ENCODE measurements around the gene ADPRH.
"Not testable (repeated sequence)": the region's sequence is repeated elsewhere in the genome, so short reads cannot be mapped to it uniquely, and the experiment has no call there.

ADPRH gene

GRCh38 chr3:119560160-119560559 lies 19.1 kb upstream of the ADPRH start:
- DNase-seq, result no peak

GRCh38 chr3:119562307-119562961 lies 16.9 kb upstream of the ADPRH start:
- peak; percentile 21 for DNase-seq

GRCh38 chr3:119563334-119563733 lies 16.0 kb upstream of the ADPRH start:
- not testable (repeated sequence) for DNase-seq

- DNase-seq, result no peak
Observed at GRCh38 chr3:119569156-119569555, 10.1 kb upstream of the ADPRH start.

- DNase-seq, result no peak
Observed at GRCh38 chr3:119570229-119570628, 9.1 kb upstream of the ADPRH start.

GRCh38 chr3:119571230-119571629 lies 8.1 kb upstream of the ADPRH start:
- DNase-seq, result no peak

- no peak for DNase-seq
Observed at GRCh38 chr3:119571688-119572087, 7.6 kb upstream of the ADPRH start.

- DNase-seq, result no peak
Observed at GRCh38 chr3:119575507-119575906, 3.8 kb upstream of the ADPRH start.

- no peak for DNase-seq
Observed at GRCh38 chr3:119580067-119580760, 922 bp downstream of the ADPRH start.

DNA sequence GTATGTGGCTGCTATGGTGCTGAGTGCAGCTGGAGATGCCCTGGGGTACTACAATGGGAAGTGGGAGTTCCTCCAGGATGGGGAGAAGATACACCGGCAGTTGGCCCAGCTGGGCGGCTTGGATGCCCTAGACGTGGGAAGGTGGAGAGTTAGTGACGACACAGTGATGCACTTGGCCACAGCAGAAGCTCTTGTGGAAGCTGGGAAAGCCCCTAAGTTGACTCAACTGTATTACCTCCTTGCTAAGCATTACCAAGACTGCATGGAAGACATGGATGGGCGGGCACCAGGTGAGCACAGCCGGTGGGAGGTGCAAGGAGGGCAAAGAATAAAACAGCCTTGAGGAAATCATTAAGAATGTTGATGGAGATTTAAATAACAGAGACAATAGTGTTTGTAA lies 2.9 kb downstream of the ADPRH start:
- peak; percentile 42 for DNase-seq

GRCh38 chr3:119585208-119585607 lies 5.9 kb downstream of the ADPRH start:
- DNase-seq, result no peak

- no peak for DNase-seq
Observed at GRCh38 chr3:119585856-119586570, 6.7 kb downstream of the ADPRH start.

- DNase-seq, result no peak
Observed at GRCh38 chr3:119586733-119587172, 7.5 kb downstream of the ADPRH start.

DNA sequence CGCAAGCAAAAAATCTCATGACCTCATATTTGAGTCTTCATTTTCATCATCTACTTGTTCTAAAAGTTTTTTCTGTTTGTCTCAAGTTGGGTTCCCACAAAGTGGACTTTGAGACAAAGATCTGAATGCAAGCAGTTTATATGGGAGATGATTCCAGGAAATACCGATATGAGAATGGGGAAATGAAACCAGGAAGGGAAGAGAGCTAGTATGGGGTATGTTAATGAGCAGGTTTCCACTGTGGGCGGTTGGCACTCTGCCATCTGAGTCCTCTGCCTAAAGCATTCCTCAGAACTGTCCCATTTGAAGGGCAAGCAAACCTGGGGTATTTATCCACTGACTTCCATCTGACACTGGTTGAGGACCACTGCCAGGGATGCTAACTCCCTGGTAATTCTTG lies 8.8 kb downstream of the ADPRH start:
- no peak for DNase-seq

DNA sequence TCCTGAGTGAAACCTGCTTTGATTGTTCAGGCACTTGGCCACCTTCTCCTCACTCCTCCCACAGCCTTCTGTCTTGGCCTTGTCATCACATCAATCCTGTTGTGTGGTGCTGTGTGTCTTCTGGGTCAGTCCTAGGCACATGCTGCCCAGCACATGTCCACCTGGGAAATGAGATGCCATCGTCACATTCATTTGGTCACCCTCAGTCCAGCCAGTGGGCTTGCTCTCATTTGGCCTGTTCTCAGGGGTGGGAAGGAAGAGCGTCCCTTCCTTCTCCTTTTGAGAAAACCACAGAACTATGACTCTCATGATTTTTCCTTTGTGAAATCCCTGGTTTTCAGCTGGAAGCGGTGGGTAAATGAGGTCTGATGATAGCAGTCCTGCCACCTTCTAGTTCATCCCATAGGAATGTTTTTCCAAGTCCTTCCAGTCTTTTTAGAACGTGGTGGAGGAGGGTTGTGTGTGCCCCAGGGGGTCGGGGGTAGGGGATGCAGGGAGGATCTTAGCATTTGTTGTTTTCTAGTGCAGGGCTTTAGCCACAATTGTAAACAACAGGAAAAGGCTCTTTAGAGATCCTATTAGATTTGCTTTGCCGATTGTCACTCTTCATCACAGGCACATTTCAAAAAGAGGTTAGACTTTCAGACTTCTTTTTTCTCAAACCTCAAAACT lies 9.9 kb downstream of the ADPRH start:
- DNase-seq, result no peak

DNA sequence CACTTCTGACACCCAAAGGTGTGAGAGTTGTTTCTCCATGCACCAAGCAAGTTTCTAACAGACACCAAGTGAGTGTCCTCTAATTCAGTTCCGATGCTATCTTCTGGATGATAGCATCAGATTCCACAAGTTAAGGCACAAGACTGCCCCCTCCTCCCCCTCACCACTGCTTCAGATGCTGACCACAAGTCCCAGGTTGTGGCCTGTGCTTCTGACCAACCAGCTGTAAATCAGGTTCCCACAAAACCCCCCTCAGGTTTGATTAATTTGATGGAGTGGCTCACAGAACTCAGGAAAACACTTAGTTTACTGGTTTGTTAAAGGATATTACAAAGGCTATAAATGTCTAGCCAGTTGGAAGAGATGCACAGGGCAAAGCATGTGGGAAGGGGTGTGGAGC lies 11.4 kb downstream of the ADPRH start:
- DNase-seq, result no peak

DNA sequence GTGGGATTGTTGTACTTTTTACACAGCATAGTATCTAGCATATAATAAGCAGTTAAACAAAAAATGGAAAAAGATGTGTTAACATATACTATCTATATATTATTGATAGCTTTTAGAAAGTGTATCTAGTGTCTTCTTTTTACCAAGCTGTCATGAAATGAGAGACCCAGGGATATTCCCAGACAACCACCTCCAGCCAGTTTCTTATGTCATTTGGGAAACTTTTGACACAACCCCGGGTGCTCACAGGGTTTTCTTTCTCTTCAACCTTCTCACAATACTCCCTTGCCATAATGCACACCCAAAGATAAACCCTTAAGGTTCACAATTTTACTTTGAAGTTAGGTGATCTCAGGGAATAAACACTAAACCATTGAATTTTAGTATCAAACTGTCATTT lies 13.6 kb downstream of the ADPRH start:
- DNase-seq, result no peak

- DNase-seq, result no peak
Observed at GRCh38 chr3:119594066-119594465, 14.8 kb downstream of the ADPRH start.

DNA sequence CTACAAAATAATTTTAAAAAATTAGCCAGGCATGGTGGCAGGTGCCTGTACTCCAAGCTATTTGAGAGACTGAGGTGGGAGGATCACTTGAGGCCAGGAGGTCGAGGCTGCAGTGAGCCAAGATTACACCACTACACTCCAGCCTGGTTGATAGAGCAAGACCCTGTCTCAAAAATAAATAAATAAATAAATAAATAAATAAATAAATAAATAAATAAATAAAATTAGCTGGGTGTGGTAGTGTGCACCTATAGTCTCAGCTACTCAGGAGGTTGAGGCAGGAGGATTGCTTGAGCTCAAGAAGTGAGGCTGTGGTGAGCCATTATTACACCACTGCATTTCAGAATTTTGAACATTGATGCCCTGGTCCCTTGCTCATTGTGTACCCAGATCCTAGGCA lies 15.6 kb downstream of the ADPRH start:
- not testable (repeated sequence) for DNase-seq

DNA sequence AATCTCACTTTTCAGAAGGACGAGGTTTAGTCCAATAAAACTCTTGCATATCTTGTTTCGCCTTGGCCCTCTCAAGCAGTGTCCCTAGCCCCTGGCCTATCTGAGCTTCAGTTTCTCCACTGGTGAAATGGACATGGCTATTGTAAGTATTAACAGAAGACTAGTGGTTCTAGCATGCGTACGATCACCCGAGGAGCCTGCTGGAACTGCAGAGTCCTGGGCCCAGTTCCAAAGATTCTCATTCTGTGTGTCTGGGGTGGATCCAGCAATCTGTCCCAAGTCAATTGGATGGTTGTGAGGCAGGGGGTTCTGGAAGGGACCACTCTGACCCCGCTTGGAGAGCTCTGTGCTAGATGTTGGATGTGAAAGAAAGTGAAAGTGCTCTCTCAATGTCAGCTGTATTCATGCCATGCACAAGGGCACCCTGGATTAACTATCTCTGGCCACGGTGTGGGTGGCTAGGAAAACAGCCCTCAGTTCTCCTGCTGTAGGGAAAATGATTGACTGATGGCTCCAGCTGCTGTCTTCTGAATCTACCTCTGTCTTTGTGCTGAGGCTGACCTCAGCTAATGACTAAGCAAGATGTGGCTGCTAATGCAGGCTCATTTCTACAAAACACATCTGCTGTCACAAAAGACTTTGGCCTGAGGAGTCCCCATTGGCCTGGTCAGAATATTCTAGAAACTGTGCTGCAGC lies 16.5 kb downstream of the ADPRH start:
- DNase-seq, result no peak

DNA sequence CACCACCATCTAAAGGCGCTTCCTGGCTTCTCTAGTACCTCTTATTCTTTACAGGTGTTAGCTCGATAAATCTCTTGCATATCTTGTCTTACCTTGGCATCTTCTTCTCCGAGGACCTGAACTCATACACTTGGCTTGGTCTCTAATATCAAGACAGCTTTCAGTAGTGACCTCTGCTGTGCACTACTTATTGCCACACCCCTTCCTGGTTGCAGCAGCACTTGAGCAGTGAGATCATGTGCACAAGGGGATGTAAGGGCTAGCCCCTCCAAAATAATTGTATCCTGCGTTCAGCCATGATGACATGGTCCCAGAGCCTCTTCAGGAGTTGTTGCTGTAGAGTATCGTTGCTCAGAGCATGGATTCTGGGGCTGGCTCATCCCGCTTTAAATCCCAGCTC lies 17.1 kb downstream of the ADPRH start:
- no peak for DNase-seq

DNA sequence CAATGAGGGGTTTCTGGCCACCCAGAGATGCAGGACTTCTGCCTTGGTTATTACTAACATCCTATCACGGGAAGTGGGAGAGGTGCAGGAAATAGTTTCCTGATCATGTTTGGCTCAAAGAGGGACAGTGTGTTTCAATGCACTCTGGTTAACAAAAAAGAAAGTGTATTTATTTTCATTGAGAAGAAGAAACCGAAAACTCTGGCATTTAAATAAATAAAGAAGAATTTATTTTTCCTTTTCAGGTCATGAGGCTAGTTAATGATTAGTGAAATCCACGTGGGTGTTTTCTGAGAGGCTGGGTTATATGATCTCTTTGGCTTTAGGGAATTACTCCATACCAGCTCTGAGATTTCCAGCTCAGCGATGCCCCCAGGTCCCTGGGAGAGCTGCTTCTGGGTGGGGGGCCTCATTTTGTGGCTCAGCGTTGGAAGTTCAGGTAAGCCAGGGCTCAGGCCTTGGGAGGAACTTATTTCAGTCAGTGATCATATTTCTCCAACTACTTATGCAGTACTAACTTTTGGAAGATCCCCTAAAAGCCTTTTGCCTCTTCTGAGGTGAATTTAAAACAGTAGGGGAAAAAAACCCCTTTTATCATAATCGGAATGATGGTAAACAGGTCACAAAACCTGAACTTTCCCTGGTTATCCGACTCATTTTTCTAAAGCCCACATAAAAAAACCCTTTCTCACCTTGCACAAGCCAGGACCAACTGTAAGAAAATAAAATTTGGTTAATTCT lies 18.4 kb downstream of the ADPRH start, which contains the start of gene PLA1A:
Gene PLA1A, plus strand, starts transcription at position 338 of the 741 bp plus-strand sequence. Its CDS starts 29 bp downstream, at position 367.
- DNase-seq, result no peak

Measured in stimulated activated CD4-positive, alpha-beta T cell treated with anti-CD3 and anti-CD28 coated beads, Interleukin-1b, Interleukin-23, amount 100 ng/mL, for 48 hours (primary cell).